Mesenchymal stem cell (in vitro differentiated cells and primary cell): ENCODE measurements around the gene IGSF9.
A peak's percentile ranks its signal among the peaks of the same experiment; 100 is the strongest.

Experiments
- DNase-seq: peaks from one replicate; pipeline ENCODE4 v3.0.0-alpha.2; 2013
- H2AFZ ChIP-seq: one replicate; pipeline ENCODE4 v1.6.1; 2013; ENCODE audit warnings: low read depth, mild to moderate bottlenecking, control low read depth, inconsistent platforms, low read length, moderate library complexity
- H2AK5ac ChIP-seq: 2 replicates; pipeline ENCODE4 v1.6.1; 2013; ENCODE audit warnings: low read length, moderate library complexity, mild to moderate bottlenecking, inconsistent platforms; ENCODE audit not compliant: severe bottlenecking
- H2BK120ac ChIP-seq: one replicate; pipeline ENCODE4 v1.6.1; 2013; ENCODE audit warnings: low read depth, mild to moderate bottlenecking, inconsistent platforms, low read length, moderate library complexity
- H2BK12ac ChIP-seq, 2 experiments: one replicate each; pipeline ENCODE4 v1.6.1; 2013; ENCODE audit warnings: inconsistent platforms in 2 of 2, low read length in 2 of 2, mild to moderate bottlenecking in 2 of 2, moderate library complexity in 2 of 2, control low read depth in 1 of 2
- H2BK15ac ChIP-seq: one replicate; pipeline ENCODE4 v1.6.1; 2013; ENCODE audit warnings: mild to moderate bottlenecking, low read depth, inconsistent platforms; ENCODE audit not compliant: poor library complexity, severe bottlenecking
- H2BK5ac ChIP-seq: 2 replicates; pipeline ENCODE4 v1.6.1; 2013; ENCODE audit warnings: low read depth, mild to moderate bottlenecking, low read length, control low read depth, inconsistent platforms; ENCODE audit not compliant: poor library complexity, severe bottlenecking
- H3K14ac ChIP-seq, 2 experiments: one replicate each; pipeline ENCODE4 v1.6.1; 2013; ENCODE audit warnings: inconsistent platforms in 2 of 2, low read length in 2 of 2, control low read depth in 1 of 2, mild to moderate bottlenecking in 1 of 2, moderate library complexity in 1 of 2
- H3K18ac ChIP-seq, 2 experiments: one replicate each; pipeline ENCODE4 v1.6.1; 2013; ENCODE audit warnings: inconsistent platforms in 2 of 2, low read length in 2 of 2, control low read depth in 1 of 2, low read depth in 1 of 2, mild to moderate bottlenecking in 1 of 2
- H3K23ac ChIP-seq, 2 experiments: one replicate each; pipeline ENCODE4 v1.6.1; 2013; ENCODE audit warnings: inconsistent platforms in 2 of 2, low read length in 2 of 2, mild to moderate bottlenecking in 2 of 2, moderate library complexity in 2 of 2, control low read depth in 1 of 2
- H3K27ac ChIP-seq: 2 replicates; pipeline ENCODE4 v1.5.1; 2013; ENCODE audit warnings: mild to moderate bottlenecking, moderate library complexity, low read length, control low read depth, inconsistent platforms; ENCODE audit not compliant: poor library complexity, severe bottlenecking
- H3K27me3 ChIP-seq, 2 experiments: 2 replicates each; pipeline versions ENCODE4 v1.6.1 to v1.7.0; 2013; ENCODE audit warnings: low read length in 2 of 2, mild to moderate bottlenecking in 2 of 2, moderate library complexity in 2 of 2, control low read depth in 1 of 2, inconsistent platforms in 1 of 2; ENCODE audit not compliant: control insufficient read depth in 1 of 2, insufficient read depth in 1 of 2
- H3K36me3 ChIP-seq, 2 experiments: 2 replicates each; pipeline versions ENCODE4 v1.6.1 to v1.7.0; 2013; ENCODE audit warnings: low read length in 2 of 2, control low read depth in 1 of 2, inconsistent platforms in 1 of 2, low read depth in 1 of 2, mild to moderate bottlenecking in 1 of 2; ENCODE audit not compliant: insufficient read depth in 2 of 2, control insufficient read depth in 1 of 2
- H3K4ac ChIP-seq, 2 experiments: one replicate each; pipeline ENCODE4 v1.6.1; 2013; ENCODE audit warnings: inconsistent platforms in 2 of 2, low read length in 2 of 2, mild to moderate bottlenecking in 2 of 2, moderate library complexity in 2 of 2, control low read depth in 1 of 2, low read depth in 1 of 2
- H3K4me1 ChIP-seq: 2 replicates; pipeline ENCODE4 v1.6.1; 2013; ENCODE audit warnings: low read depth, low read length, control low read depth; ENCODE audit not compliant: control insufficient read depth, insufficient read depth
- H3K4me2 ChIP-seq: 2 replicates; pipeline ENCODE4 v1.6.1; 2013; ENCODE audit warnings: low read length, mild to moderate bottlenecking, inconsistent platforms; ENCODE audit not compliant: poor library complexity, severe bottlenecking
- H3K4me3 ChIP-seq, 2 experiments: 2 replicates each; pipeline versions ENCODE4 v1.5.1 to v1.7.0; 2013; ENCODE audit warnings: low read length in 2 of 2, mild to moderate bottlenecking in 2 of 2, control low read depth in 1 of 2, low read depth in 1 of 2; ENCODE audit not compliant: insufficient read depth in 1 of 2
- H3K79me1 ChIP-seq: replicated peaks from 2 replicates; pipeline ENCODE4 v1.6.1; 2013; ENCODE audit warnings: mild to moderate bottlenecking, control low read depth, low read length, inconsistent platforms; ENCODE audit not compliant: poor library complexity, severe bottlenecking
- H3K9ac ChIP-seq: 2 replicates; pipeline ENCODE4 v1.7.0; 2013; ENCODE audit warnings: mild to moderate bottlenecking, low read length, moderate library complexity
- H3K9me3 ChIP-seq: 2 replicates; pipeline ENCODE4 v1.7.0; 2013; ENCODE audit warnings: mild to moderate bottlenecking, low read length; ENCODE audit not compliant: control insufficient read depth
- H4K8ac ChIP-seq: one replicate; pipeline ENCODE4 v1.6.1; 2013; ENCODE audit warnings: inconsistent platforms, mild to moderate bottlenecking, low read length, moderate library complexity
- H4K91ac ChIP-seq: one replicate; pipeline ENCODE4 v1.6.1; 2013; ENCODE audit warnings: mild to moderate bottlenecking, low read length, inconsistent platforms
- WGBS: methylation state at CpG from one replicate; pipeline ENCODE4 v1.1.7; 2013; ENCODE audit warnings: mixed read lengths; 5-methylcytosine and 5-hydroxymethylcytosine counted together

The IGSF9 gene

GRCh38 chr1:159915571-159916241 is 29.7 kb downstream of the IGSF9 start:
- WGBS = 69% methylated on average over 5 of the region's 5 CpGs
- Histone ChIP-seq H3K4ac (no peak overlapping the region), H3K27ac (peak overlapping the region; percentile 67), H3K4me2 (no peak overlapping the region), H3K23ac (no peak overlapping the region), H2BK120ac (no peak overlapping the region), H3K79me1 (peaks cover 3% of the 10 kb centered on the region), H3K4me3 (no peak overlapping the region), H3K27me3 (no peaks in the 10 kb centered on the region), H3K9ac (no peak overlapping the region), H3K14ac (no peak overlapping the region), H2AFZ (no peak overlapping the region), H2BK15ac (no peak overlapping the region), H2BK12ac (peak overlapping the region in 1 of 2 experiments; percentile 38), H4K91ac (no peak overlapping the region), H3K36me3 (peaks cover 35 to 42% of the 10 kb centered on the region in 2 experiments), H3K4me1 (peaks cover 48% of the 10 kb centered on the region), H3K9me3 (no peaks in the 10 kb centered on the region), H2BK5ac (no peak overlapping the region), H4K8ac (no peak overlapping the region), H2AK5ac (peak overlapping the region; percentile 14), H3K18ac (peak overlapping the region in 1 of 2 experiments; percentile 68)
- DNase-seq = no peak

DNA sequence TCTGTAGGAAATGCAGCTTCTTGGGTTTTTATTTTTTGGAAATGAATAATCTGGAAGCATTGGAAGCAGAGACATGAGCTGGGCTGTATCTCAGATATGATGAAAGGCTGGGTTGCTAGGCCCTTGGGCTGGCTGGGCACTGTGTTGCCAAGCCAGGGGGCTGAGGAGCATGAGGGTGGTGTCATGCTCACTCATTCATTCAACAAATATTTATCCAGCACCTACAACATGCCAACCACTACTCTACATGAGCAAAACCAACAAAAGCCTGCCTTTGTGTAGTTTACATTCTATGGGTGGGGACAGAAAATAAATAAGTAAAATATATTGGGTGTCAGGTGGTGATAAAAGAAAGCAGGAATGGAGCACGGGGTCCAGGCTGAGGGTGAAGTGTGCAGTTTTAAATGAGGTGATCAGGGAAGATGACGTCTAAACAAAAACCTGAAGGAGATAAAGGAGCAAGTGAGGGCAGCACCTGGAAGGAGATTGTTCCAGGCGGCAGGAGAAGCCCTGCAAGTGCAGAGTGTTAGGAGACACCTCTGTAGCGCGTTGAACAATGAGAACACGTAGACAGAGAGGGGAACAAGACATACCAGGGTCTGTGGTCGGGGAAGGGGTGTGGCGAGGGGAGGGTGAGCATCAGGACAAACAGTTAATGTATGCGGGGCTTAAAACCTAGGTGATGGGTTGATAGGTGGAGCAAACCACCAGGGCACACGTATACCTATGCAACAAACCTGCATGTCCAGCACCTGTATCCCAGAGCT is 31.0 kb downstream of the IGSF9 start:
- H4K91ac ChIP-seq = no peak overlapping the region
- H2BK120ac ChIP-seq = no peak overlapping the region
- DNase-seq = no peak
- no peak overlapping the region for H3K23ac ChIP-seq
- no peaks in the 10 kb centered on the region for H3K9me3 ChIP-seq
- no peak overlapping the region for H2BK15ac ChIP-seq
- H3K4me1 ChIP-seq = peaks cover 50% of the 10 kb centered on the region
- peak overlapping the region in 1 of 2 experiments; percentile 3 for H3K18ac ChIP-seq
- no peak overlapping the region for H3K4me3 ChIP-seq
- no peak overlapping the region for H4K8ac ChIP-seq
- no peak overlapping the region for H3K9ac ChIP-seq
- peaks cover 3% of the 10 kb centered on the region for H3K79me1 ChIP-seq
- H3K27ac ChIP-seq = no peak overlapping the region
- no peak overlapping the region for H2AK5ac ChIP-seq
- no peaks in the 10 kb centered on the region for H3K27me3 ChIP-seq
- H3K4ac ChIP-seq = no peak overlapping the region
- H2AFZ ChIP-seq = no peak overlapping the region
- H2BK12ac ChIP-seq = no peak overlapping the region
- peaks cover 24 to 29% of the 10 kb centered on the region in 2 experiments for H3K36me3 ChIP-seq
- WGBS = 94% methylated on average over 9 of the region's 10 CpGs
- no peak overlapping the region for H3K14ac ChIP-seq
- no peak overlapping the region for H2BK5ac ChIP-seq
- H3K4me2 ChIP-seq = no peak overlapping the region

DNA sequence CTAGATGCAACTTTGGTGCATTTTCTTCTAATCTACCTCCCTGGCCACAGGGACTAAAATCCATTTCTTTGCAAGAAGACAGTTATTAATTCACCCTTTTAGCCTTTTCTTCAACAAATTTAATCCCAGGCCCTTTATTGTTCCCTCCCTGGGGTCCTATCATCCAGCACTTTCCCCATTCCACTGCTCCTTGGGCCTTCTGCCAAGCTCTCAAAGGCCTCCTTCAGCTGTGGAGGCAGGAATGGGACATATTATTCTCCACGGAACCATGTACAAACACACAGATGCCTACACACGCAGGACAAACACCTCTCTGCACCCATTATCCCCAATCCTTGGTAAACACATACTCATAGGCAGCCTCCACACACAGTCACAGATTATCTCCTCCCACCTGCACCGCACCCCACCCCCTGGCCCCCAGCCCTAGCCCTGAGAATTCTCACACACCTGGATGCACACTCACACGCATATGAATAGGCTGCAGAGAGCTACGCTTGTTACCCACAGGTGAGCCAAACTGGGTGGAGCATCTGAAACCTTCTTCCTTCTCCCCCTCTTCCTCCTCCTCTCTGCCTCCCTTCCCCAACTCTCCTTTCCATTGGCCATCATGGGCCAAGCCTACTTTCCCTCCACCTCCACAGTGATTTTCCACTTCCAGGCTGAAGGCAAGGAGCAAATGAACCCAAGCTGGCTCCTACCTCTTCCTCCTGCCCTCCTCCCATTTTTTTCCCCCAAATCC is 31.8 kb downstream of the IGSF9 start:
- Histone ChIP-seq H2AFZ (no peak overlapping the region), H3K36me3 (peaks cover 16 to 21% of the 10 kb centered on the region in 2 experiments), H3K4me3 (no peak overlapping the region), H3K4me1 (peaks cover 46% of the 10 kb centered on the region), H4K91ac (no peak overlapping the region), H3K9ac (no peak overlapping the region), H3K18ac (peak overlapping the region in 1 of 2 experiments; percentile 3), H3K4ac (no peak overlapping the region), H2AK5ac (no peak overlapping the region), H3K23ac (no peak overlapping the region), H3K9me3 (no peaks in the 10 kb centered on the region), H2BK120ac (no peak overlapping the region), H3K79me1 (peaks cover 3% of the 10 kb centered on the region), H3K14ac (no peak overlapping the region), H2BK12ac (peak overlapping the region in 1 of 2 experiments; percentile 23), H3K27ac (no peak overlapping the region), H3K27me3 (no peaks in the 10 kb centered on the region), H2BK15ac (no peak overlapping the region), H4K8ac (no peak overlapping the region), H2BK5ac (no peak overlapping the region), H3K4me2 (no peak overlapping the region)
- WGBS = 89% methylated on average over 5 of the region's 5 CpGs
- no peak for DNase-seq
